ENCODE results near the gene ACTN1.
A peak's percentile ranks its signal among the peaks of the same experiment; 100 is the strongest.

ACTN1 gene

DNA sequence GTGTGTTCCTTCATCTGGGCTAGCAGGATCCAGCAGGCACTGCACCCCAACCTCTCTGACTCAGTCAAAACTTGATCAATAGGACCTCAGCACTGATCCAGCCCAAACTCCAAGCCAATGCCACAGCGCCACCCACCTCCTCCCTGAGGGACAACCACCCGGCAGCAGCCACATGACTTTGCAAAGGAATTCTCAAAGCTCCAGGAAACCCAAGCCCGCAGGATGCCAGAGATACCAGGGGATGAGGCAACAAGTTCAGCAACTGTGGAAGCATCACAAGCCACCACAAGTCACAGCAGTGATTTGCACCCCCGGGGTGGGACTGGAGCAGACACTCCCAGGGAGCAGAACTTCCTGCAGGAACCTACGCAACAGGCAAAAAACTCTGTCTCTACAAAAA, 37.3 kb downstream of the ACTN1 start:
- TF ChIP-seq CTCF (IDR thresholded peaks at IDR 0.05; ENCODE audit: low read depth, low read length, missing control alignments), result peak; percentile 22
- no peak for DNase-seq (ENCODE audit: low read depth)
- no peak overlapping the region for H3K4me3 ChIP-seq (ENCODE audit: low read depth, low read length)

- no peak overlapping the region for H3K4me3 ChIP-seq (ENCODE audit: low read depth, low read length)
- no peak for DNase-seq (ENCODE audit: low read depth)
- TF ChIP-seq CTCF (IDR thresholded peaks at IDR 0.05; ENCODE audit: low read depth, low read length, missing control alignments), result no peak
Measured at GRCh38 chr14:68940614-68941185, 38.4 kb downstream of the ACTN1 start.

DNA sequence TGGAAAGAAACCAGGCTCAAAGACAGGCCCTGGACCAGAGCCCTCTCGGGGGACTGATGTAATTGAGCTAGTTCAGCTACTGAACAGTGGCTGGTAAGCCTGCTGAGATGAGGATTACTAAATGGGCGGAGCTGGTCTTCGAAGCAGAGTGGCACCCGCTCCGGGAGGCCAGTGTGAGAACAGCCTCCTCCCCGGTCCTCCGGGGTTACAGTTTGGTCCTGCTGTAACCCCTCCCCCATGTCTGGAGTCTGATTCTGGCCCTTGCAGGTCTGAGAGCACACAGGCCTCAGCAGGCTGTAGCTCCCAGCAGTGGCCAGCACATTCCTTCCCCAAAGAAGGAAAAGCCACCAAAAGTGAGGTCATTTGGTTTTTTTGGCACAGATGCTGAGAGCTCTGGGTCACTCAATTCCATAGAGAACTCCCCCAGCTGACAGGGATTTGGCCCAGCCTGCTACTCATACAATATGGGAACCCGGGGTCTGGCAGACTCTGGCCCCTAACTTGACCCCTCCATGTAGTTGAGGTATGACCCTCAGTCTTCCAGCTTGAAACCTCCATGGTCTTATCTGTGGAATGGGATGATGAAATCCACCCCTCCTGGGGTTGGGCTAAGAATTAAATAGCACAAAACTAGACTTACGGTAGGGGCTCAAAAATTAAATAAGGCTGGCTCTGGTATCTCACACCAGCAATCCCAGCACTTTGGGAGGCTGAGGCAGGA, 39.0 kb downstream of the ACTN1 start:
- no peak for DNase-seq (ENCODE audit: low read depth)
- no peak for TF ChIP-seq CTCF (IDR thresholded peaks at IDR 0.05; ENCODE audit: low read depth, low read length, missing control alignments)
- no peak overlapping the region for H3K4me3 ChIP-seq (ENCODE audit: low read depth, low read length)

GRCh38 chr14:68939181-68939892, 39.8 kb downstream of the ACTN1 start:
- TF ChIP-seq CTCF (IDR thresholded peaks at IDR 0.05; ENCODE audit: low read depth, low read length, missing control alignments), result no peak
- DNase-seq (ENCODE audit: low read depth), result no peak
- H3K4me3 ChIP-seq (ENCODE audit: low read depth, low read length), result no peak overlapping the region

DNA sequence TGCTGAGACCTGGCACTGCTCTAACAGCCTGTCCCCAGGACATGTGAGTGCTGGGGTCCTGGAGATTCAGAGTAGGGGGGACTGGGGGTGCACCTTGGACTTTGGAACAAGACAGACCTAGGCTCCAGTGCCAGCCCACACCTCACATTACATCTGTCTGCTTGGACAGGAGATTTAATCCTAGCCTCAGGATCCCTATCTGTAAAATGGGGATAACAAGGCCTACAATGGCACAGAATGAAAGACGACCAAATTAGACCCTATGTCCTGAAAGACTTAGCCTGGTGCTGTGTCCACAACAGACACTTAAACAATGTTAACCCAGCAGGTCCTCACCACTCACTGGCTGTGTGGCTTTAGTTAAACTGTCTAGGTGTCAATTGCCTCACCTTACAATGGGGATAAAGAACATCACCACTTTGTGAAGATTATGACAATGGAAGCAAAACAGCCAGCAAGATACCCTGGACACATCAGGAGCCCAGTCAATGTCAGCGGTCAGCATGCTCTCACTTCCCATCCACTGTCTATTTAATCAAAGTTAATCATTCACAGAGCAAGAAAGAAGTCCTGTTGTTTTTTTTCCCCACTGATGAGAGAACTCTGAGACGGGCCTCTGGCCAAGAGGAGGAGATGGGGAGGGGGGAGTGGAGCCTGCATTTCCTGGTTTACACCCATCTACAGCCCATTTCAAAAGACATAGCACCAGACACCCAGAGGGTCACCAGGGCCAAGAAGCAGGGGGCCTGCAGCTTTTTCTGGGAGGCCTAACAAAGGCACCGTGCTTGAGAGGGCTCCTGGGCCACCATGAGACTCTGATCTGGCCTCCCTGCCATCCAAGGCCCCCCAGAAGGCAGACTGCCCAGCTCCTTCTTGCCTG, 40.6 kb downstream of the ACTN1 start:
- no peak for TF ChIP-seq CTCF (IDR thresholded peaks at IDR 0.05; ENCODE audit: low read depth, low read length, missing control alignments)
- H3K4me3 ChIP-seq (ENCODE audit: low read depth, low read length), result no peak overlapping the region
- DNase-seq (ENCODE audit: low read depth), result no peak

GRCh38 chr14:68937471-68938270, 41.4 kb downstream of the ACTN1 start:
- DNase-seq (ENCODE audit: low read depth), result no peak
- no peak overlapping the region for H3K4me3 ChIP-seq (ENCODE audit: low read depth, low read length)
- TF ChIP-seq CTCF (IDR thresholded peaks at IDR 0.05; ENCODE audit: low read depth, low read length, missing control alignments), result peak; percentile 6

Data from GM12864 (cell line).